Spleen (tissue), 11 donors: ENCODE results near the gene CSMD2. TPM values are rescaled to one million over a fixed set of nuclear protein-coding genes. Genes with fewer than 3 reads are reported as not detected.

Source experiments
- DNase-seq: peaks from one replicate; pipeline ENCODE4 v3.0.0-alpha.2; 2020
- H3K27ac ChIP-seq, 8 donors: fragments of 200-600 bp; sonication (generic) in 7 of 8; 1 replicate in 4 of 8; 2 replicates in 4 of 8; pipeline versions ENCODE4 v1.5.0 to v1.8.0; 2016 to 2021; ENCODE audit warnings: inconsistent platforms in 4 of 8, mild to moderate bottlenecking in 4 of 8, moderate library complexity in 1 of 8
- H3K27me3 ChIP-seq, 7 donors: fragments of 200-600 bp; sonication (generic) in 6 of 7; replicated peaks in 1 of 7; 1 replicate in 4 of 7; 2 replicates in 3 of 7; pipeline versions ENCODE4 v1.5.0 to v1.8.0; 2016 to 2021; ENCODE audit warnings: inconsistent platforms in 3 of 7, mild to moderate bottlenecking in 1 of 7
- H3K36me3 ChIP-seq, 6 donors: fragments of 200-600 bp; sonication (generic) in 5 of 6; 1 replicate in 4 of 6; 2 replicates in 2 of 6; pipeline versions ENCODE4 v1.5.0 to v1.8.0; 2016 to 2021; ENCODE audit warnings: inconsistent platforms in 2 of 6
- H3K4me1 ChIP-seq, 6 donors: fragments of 200-600 bp; sonication (generic) in 5 of 6; 1 replicate in 3 of 6; 2 replicates in 3 of 6; pipeline versions ENCODE4 v1.5.0 to v1.8.0; 2016 to 2021; ENCODE audit warnings: inconsistent platforms in 3 of 6
- H3K4me3 ChIP-seq, 8 donors: fragments of 200-600 bp; sonication (generic) in 7 of 8; 1 replicate in 4 of 8; 2 replicates in 4 of 8; pipeline versions ENCODE4 v1.5.0 to v1.8.0; 2016 to 2021; ENCODE audit warnings: inconsistent platforms in 4 of 8, mild to moderate bottlenecking in 4 of 8, moderate library complexity in 2 of 8
- H3K9me3 ChIP-seq, 8 donors: fragments of 200-600 bp; sonication (generic) in 7 of 8; 1 replicate in 4 of 8; 2 replicates in 4 of 8; pipeline versions ENCODE4 v1.5.0 to v1.8.0; 2016 to 2021; ENCODE audit warnings: inconsistent platforms in 4 of 8
- CTCF ChIP-seq, 11 experiments: fragments of 200-600 bp in 7 of 11; fragments of 450-650 bp in 4 of 11; sonication (generic) in 4 of 11; IDR thresholded peaks in 8 of 11; conservative IDR thresholded peaks in 3 of 11; 1 replicate in 7 of 11; 2 replicates in 4 of 11; pipeline versions ENCODE4 v1.4.0 to v1.8.0; 2016 to 2021; ENCODE audit warnings: antibody characterized with exemption in 11 of 11, inconsistent platforms in 4 of 11, mild to moderate bottlenecking in 1 of 11
- POLR2A ChIP-seq, 3 donors: fragments of 450-650 bp; IDR thresholded peaks; one replicate each; pipeline ENCODE4 v1.5.1; 2017; ENCODE audit warnings: antibody characterized with exemption in 3 of 3, mild to moderate bottlenecking in 1 of 3
- POLR2AphosphoS5 ChIP-seq, 3 donors: sonication (generic); formaldehyde crosslinking; IDR thresholded peaks; one replicate each; pipeline ENCODE4 v1.5.1; 2017; ENCODE audit warnings: antibody characterized with exemption in 3 of 3
- WGBS, 5 donors: extraction: QIAGEN DNeasy Blood & Tissue Kit in 3 of 5; methylation state at CpG; one replicate each; pipeline versions ENCODE4 v1.1.5 to v1.1.7; 2013 to 2018; 5-methylcytosine and 5-hydroxymethylcytosine counted together
- intact Hi-C: fragments of 100-400 bp; cut with DNase I; formaldehyde crosslinking; loops from one replicate; pipeline ENCODE4 v1.15.0; 2023; ENCODE audit warnings: low total_unique reads
- polyA plus RNA-seq, 3 donors: library from polyadenylated mRNA; stranded (reverse); fragments of 200-250 nt; gene quantifications; one replicate each; pipeline ENCODE4 v1.2.1, GENCODE V29; 2013
- total RNA-seq, 7 donors: library from RNA; depleted of rRNA in 3 of 7; stranded (reverse); fragments of >200 nt in 3 of 7; fragmentation: NEBNext Ultra II Directional in 4 of 7; extraction: Animal tissue kit (Norgen Biotek cat#: 25700) in 4 of 7; gene quantifications; one replicate each; pipeline versions ENCODE4 v1.1.0 to v1.2.1, GENCODE V29; 2016 to 2021
- donor health status: healthy with polysubstance abuse.
- donor health status: DM: no; HTN: no; CAD: no; lungs with moderate emphysema.
- donor health status: DM: no; HTN: no; CAD: no.
- donor health status: Bipolar disorder and iron deficiency.
- donor health status: healthy.
- donor health status: DM: no; HTN: no; CAD: no.
- donor health status: DM: yes; HTN: yes; CAD: no.

CSMD2 gene
- total and polyA plus RNA-seq, 10 donors, result 0.12 to 2.7 (median 0.96) TPM

- H3K27ac ChIP-seq, result no peak overlapping the region
- intact Hi-C loops, result loop anchor here (10.0 kb wide), 2 partner anchors 431 to 531 kb away; no protein-coding TSS in a partner anchor
- H3K4me3 ChIP-seq, result peak overlapping the region in 4 of 8 donors; percentile 30 to 66 (median 45)
- H3K4me1 ChIP-seq, result peaks cover 11 to 43% (median 29%) of the 10 kb centered on the region in 6 donors
- H3K36me3 ChIP-seq, result no peaks in the 10 kb centered on the region
- no peak for DNase-seq
- no peaks in the 10 kb centered on the region for H3K9me3 ChIP-seq
- WGBS, 5 donors, result 4 to 6% (median 4%) methylated on average over 10 to 13 of the region's 13 CpGs
- H3K27me3 ChIP-seq, result peaks cover 5 to 99% (median 52%) of the 10 kb centered on the region in 7 donors
- TF ChIP-seq POLR2AphosphoS5 (IDR thresholded peaks at IDR 0.05) (no peak), CTCF (IDR thresholded peaks at IDR 0.05 in 8 of 11, conservative IDR thresholded peaks at IDR 0.05 in 3 of 11) (no peak), POLR2A (IDR thresholded peaks at IDR 0.05) (no peak)
These were observed 442 bp upstream of the CSMD2 start for GRCh38 chr1:34165422-34165921.

- H3K36me3 ChIP-seq, result no peaks in the 10 kb centered on the region
- no peak for DNase-seq
- TF ChIP-seq CTCF (IDR thresholded peaks at IDR 0.05 in 8 of 11, conservative IDR thresholded peaks at IDR 0.05 in 3 of 11) (no peak), POLR2AphosphoS5 (IDR thresholded peaks at IDR 0.05) (no peak), POLR2A (IDR thresholded peaks at IDR 0.05) (no peak)
- 1 to 3% (median 2%) methylated on average over 55 to 75 of the region's 75 CpGs for WGBS, 5 donors
- H3K4me3 ChIP-seq, result peak overlapping the region; percentile 9 to 66 (median 29)
- intact Hi-C loops, result loop anchor here (5.0 to 10.0 kb wide), 3 partner anchors 267 to 529 kb away; no protein-coding TSS in a partner anchor
- H3K27me3 ChIP-seq, result peaks cover 5 to 99% (median 52%) of the 10 kb centered on the region in 7 donors
- peaks cover 11 to 43% (median 29%) of the 10 kb centered on the region in 6 donors for H3K4me1 ChIP-seq
- no peaks in the 10 kb centered on the region for H3K9me3 ChIP-seq
- no peak overlapping the region for H3K27ac ChIP-seq
These were observed 968 bp downstream of the CSMD2 start for GRCh38 chr1:34163792-34164731.

GRCh38 chr1:34162852-34163766 is 1.9 kb downstream of the CSMD2 start:
- DNase-seq, result peak; percentile 85
- intact Hi-C loops, result loop anchor here (5.0 to 10.0 kb wide), 3 partner anchors 266 to 528 kb away; no protein-coding TSS in a partner anchor
- no peak for TF ChIP-seq POLR2A (IDR thresholded peaks at IDR 0.05)
- TF ChIP-seq CTCF (IDR thresholded peaks at IDR 0.05 in 8 of 11, conservative IDR thresholded peaks at IDR 0.05 in 3 of 11), result peak in 7 of 11 experiments; percentile 34 to 67 (median 43)
- TF ChIP-seq POLR2AphosphoS5 (IDR thresholded peaks at IDR 0.05), result peak; percentile 37 to 56 (median 42)
- peaks cover 11 to 43% (median 29%) of the 10 kb centered on the region in 6 donors for H3K4me1 ChIP-seq
- no peaks in the 10 kb centered on the region for H3K36me3 ChIP-seq
- peaks cover 5 to 93% (median 52%) of the 10 kb centered on the region in 7 donors for H3K27me3 ChIP-seq
- WGBS, 5 donors, result 2 to 4% (median 3%) methylated on average over 28 to 46 of the region's 46 CpGs
- H3K4me3 ChIP-seq, result peak overlapping the region; percentile 9 to 66 (median 29)
- peak overlapping the region in 1 of 8 donors; percentile 2 for H3K27ac ChIP-seq
- no peaks in the 10 kb centered on the region for H3K9me3 ChIP-seq
